Kidney tubule cell (primary cell): ENCODE results near the gene LONP1.
A peak's percentile ranks its signal among the peaks of the same experiment; 100 is the strongest.
"Not testable (repeated sequence)": the region's sequence is repeated elsewhere in the genome, so short reads cannot be mapped to it uniquely, and the experiment has no call there.

ENCODE experiments used
- DNase-seq: peaks from one replicate; pipeline ENCODE4 v3.0.0-alpha.2; 2018; ENCODE audit warnings: low spot score

LONP1 gene, protein sequence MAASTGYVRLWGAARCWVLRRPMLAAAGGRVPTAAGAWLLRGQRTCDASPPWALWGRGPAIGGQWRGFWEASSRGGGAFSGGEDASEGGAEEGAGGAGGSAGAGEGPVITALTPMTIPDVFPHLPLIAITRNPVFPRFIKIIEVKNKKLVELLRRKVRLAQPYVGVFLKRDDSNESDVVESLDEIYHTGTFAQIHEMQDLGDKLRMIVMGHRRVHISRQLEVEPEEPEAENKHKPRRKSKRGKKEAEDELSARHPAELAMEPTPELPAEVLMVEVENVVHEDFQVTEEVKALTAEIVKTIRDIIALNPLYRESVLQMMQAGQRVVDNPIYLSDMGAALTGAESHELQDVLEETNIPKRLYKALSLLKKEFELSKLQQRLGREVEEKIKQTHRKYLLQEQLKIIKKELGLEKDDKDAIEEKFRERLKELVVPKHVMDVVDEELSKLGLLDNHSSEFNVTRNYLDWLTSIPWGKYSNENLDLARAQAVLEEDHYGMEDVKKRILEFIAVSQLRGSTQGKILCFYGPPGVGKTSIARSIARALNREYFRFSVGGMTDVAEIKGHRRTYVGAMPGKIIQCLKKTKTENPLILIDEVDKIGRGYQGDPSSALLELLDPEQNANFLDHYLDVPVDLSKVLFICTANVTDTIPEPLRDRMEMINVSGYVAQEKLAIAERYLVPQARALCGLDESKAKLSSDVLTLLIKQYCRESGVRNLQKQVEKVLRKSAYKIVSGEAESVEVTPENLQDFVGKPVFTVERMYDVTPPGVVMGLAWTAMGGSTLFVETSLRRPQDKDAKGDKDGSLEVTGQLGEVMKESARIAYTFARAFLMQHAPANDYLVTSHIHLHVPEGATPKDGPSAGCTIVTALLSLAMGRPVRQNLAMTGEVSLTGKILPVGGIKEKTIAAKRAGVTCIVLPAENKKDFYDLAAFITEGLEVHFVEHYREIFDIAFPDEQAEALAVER

GRCh38 chr19:5719961-5720790 is at the start of gene LONP1, which contains the start of gene CATSPERD:
TSS of gene LONP1 (minus strand) at chr19:5720146. CDS start at chr19:5720132, 14 bp downstream.
TSS of gene CATSPERD (plus strand) at chr19:5720637. CDS start at chr19:5720738, 101 bp downstream.
- peak; percentile 99 for DNase-seq

GRCh38 chr19:5767949-5768348 is 48.0 kb upstream of the LONP1 start:
- no peak for DNase-seq

GRCh38 chr19:5765220-5765619 is 45.3 kb upstream of the LONP1 start:
- DNase-seq, result no peak

- no peak for DNase-seq
Measured at GRCh38 chr19:5762608-5763217, 42.8 kb upstream of the LONP1 start.

DNA sequence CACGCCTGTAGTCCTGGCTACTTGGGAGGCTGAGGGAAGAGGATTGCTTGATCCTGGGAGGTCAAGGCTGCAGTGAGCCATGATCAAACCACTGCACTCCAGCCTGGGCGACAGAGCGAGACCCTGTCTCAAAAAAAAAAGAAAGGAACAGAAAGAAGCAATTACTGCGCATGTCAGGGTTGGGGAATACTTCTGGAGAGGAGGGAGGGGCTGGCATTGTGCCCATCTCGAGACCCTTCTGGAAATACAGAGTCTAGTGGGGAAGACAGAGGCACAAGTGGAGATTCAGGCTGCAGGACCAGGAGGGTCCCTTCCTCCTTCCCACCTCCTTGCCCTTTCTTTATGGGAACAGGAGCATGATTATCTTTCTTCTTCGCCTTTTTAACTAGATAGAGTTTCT is 33.8 kb upstream of the LONP1 start:
- no peak for DNase-seq

GRCh38 chr19:5751709-5752108 is 31.8 kb upstream of the LONP1 start:
- no peak for DNase-seq

DNA sequence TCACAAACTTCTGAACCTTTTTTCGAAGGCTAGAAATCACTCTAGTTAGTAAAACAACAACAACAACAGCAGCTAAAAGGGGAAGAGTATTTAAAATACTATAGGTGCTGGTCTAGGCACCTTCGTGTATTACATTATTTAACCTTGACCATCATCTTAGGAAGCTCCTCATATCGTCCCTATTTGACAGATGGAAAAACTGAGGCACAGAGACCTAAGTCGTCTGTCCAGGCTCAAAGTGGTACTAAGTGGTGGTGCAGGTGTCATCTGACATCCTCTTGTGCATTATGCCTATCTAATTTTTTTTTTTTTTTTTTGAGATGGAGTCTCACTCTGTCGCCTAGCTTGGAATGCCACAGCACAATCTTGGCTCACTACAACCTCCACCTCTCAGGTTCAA is 29.6 kb upstream of the LONP1 start:
- DNase-seq, result no peak

DNA sequence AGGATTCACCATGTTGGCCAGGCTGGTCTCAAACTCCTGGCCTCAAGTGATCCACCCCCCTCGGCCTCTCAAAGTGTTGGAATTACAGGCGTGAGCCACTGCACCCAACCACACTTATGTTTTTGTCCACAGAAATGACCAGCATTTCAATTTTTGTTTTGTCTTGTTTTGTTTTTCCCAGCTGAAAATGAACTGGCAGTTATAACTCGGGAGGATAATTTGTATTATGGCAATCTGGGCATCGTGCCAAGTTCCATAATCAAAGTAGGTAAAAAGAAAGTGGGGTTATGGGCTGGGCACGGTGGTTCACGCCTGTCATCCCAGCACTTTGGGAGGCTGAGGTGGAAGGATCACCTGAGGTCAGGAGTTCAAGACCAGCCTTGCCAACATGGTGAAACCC is 29.0 kb upstream of the LONP1 start:
- DNase-seq, result not testable (repeated sequence)

DNA sequence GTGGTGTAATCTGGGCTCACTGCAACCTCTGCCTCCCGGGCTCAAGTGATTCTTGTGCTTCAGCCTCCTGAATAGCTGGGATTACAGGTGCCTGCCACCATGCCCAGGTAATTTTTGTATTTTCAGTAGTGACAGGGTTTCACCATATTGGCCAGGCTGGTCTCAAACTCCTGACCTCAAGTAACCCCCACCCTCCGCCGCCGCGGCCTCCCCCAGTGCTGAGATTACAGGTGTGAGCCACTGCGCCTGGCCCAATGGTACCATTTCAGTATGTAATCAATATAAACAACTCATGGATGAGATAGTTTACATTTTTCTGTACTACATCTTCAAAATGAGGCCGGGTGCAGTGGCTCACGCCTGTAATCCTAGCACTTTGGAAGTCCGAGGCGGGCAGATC is 25.1 kb upstream of the LONP1 start:
- not testable (repeated sequence) for DNase-seq

DNA sequence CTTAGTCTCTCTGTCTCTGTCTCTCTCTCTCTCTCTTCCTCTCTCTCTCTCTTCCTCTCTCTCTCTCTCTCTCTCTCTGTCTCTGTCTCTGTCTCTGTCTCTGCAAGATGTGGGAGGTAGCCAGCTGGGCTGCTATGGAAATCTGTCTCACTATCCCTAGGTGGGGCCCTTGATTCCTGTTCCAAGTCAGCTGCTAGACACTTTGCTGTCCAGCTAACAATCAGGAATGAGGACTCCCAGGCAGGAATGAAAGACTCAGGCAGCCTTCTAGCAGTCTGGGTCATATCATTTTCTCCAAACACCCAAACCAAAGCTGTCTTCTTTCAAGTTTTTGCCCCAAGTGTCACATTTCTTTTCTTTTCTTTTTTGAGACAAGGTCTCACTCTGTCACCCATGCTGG is 23.7 kb upstream of the LONP1 start:
- no peak for DNase-seq

DNA sequence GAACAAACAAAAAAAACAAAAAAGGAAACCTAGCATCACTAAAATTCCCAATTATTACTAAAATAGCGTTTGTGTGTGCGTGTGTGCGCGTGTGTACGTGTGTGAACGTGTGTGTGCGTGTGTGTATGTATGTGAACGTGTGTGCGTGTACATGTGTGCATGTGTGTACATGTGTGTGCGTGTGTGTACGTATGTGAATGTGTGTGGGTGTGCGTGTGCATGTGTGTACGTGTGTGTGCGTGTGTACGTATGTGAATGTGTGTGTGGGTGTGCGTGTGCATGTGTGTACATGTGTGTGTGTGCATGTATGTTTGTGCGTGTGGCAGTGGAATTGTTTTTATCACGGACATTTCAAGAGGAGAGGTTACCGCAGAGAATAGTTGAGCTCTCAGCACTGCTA is 22.1 kb upstream of the LONP1 start:
- no peak for DNase-seq

DNA sequence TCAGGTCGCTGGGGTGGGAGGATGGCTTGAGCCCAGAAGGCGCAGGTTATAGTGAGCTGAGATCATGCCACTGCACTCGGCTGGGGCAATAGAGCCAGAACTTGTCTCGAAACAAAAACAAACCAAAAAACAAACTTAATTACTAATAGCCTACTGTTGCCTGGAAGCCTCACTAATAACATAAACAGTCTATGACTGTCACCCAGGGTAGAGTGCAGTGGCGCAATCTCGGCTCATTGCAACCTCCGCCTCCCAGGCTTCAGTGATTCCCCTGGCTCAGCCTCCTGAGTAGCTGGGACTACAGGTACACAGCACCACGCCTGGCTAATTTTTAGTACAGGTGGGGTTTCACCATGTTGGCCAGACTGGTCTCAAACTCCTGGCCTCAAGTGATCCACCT is 18.5 kb upstream of the LONP1 start:
- peak; percentile 42 for DNase-seq

DNA sequence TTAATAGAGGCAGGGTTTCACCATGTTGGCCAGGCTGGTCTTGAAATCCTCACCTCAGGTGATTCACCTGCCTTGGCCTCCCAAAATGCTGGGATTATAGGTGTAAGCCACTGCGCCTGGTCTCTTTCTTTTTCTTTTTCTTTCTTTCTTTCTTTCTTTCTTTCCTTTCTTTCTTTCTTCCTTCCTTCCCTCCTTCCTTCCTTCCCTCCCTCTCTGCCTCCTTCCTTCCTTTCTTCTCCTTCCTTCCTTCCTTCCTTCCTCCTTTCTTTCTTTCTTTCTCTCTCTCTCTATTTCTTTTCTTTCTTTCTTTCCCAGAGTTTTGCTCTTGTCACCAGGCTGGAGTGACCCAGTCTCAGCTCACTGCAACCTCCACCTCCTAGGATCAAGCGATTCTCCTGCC is 13.2 kb upstream of the LONP1 start:
- DNase-seq, result not testable (repeated sequence)

GRCh38 chr19:5727453-5728050 is 7.6 kb upstream of the LONP1 start:
- DNase-seq, result no peak

- peak; percentile 24 for DNase-seq
Measured at GRCh38 chr19:5719274-5719960, 529 bp downstream of the LONP1 start.

DNA sequence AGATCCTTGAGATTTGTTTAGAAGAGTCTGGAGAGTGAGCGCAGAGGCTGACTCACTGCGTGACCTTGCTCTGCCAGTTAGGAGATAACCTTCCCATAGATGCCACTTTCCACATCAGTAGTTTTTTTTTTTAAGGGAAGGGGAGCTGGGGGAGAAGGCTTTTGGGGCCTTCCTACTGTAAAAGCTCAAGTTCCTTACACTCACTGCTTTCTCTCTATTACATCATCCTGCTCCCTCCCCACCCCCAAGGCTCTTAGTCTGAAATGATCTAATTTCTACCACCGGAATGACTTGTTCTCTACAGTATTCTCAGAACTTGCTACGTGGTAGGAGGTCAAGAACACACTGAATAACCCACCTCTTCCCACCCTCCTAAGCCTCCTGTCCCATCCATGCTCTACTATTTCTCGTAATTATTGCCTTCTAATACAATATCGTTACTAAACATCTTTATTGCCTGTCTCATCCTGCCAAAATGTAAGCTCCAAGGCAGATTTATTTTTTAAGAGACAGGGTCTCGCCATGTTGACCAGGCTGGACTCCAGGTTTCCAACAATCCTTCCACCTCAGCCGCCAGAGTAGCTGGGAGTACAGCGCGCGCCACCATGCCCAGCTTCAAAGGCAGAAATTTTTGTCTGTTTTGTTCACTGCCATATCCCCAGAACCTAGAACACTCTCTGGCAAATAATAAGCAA is 1.2 kb downstream of the LONP1 start:
- DNase-seq, result peak; percentile 82

DNA sequence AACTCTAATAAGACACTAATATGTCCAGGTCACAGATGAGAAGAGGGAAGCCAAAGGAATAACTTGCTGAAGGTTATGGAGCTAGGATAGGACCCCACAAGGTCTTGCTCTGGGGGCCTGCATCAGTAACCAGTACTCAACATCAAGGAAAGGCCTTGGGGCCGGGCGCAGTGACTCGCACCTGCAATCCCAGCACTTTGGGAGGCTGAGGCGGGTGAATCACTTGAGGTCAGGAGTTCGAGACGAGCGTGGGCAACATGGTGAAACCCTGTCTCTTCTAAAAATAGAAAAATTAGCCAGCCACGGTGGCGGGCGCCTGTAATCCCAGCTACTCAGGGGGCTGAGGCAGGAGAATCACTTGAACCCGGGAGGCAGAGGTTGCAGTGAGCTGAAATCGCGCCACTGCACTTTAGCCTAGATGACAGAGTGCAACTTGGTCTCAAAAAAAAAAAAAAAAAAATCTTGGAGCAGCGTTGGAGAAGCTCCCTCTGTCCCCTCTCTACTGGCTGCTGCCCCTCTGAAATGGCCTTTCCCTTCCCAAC is 1.8 kb downstream of the LONP1 start:
- peak; percentile 76 for DNase-seq

- no peak for DNase-seq
Measured at GRCh38 chr19:5717215-5717935, 2.6 kb downstream of the LONP1 start.

DNA sequence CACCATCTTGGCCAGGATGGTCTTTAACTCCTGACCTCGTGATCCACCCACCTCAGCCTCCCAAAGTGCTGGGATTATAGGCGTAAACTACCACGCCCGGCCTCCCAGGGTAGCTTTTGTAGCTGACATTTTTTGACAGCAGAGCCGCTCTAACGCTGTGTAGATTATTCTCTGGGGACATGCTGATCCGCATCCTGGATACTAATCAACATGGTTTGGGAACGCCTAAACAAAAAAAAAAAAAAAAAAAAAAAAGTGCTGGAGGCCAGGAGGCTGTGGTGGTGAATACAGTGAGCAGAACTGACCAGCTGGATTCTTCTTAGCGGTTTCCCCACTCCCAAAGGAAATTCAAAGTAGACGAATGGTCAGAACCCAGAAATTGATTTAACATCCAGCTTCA is 5.1 kb downstream of the LONP1 start:
- DNase-seq, result no peak
